ENCODE data around the gene ELL.

Gene ELL

DNA sequence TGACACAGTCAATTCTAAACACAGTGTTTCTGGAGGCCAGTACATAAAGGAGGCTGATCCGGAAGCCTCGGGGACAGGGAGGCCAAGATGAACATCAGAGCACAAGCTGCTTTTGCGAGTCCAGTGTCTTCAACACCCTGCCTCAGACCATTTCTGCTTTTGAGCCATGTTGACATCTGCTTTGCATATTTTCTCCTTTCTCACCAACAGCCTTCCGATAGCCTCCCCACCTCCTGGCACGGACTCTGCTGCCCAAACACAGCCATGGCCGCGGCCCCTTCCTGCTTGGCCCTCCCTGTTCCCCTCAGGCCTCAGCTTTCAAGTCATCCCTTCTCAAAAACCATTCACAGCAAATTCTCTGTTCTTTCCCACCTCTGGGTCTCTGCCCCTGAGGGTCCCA lies 128.0 kb downstream of the ELL start:
- TF ChIP-seq, protein P1, sequence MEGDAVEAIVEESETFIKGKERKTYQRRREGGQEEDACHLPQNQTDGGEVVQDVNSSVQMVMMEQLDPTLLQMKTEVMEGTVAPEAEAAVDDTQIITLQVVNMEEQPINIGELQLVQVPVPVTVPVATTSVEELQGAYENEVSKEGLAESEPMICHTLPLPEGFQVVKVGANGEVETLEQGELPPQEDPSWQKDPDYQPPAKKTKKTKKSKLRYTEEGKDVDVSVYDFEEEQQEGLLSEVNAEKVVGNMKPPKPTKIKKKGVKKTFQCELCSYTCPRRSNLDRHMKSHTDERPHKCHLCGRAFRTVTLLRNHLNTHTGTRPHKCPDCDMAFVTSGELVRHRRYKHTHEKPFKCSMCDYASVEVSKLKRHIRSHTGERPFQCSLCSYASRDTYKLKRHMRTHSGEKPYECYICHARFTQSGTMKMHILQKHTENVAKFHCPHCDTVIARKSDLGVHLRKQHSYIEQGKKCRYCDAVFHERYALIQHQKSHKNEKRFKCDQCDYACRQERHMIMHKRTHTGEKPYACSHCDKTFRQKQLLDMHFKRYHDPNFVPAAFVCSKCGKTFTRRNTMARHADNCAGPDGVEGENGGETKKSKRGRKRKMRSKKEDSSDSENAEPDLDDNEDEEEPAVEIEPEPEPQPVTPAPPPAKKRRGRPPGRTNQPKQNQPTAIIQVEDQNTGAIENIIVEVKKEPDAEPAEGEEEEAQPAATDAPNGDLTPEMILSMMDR (IDR thresholded peaks at IDR 0.05; ENCODE audit: low read depth, low read length, missing control alignments): no peak
- H3K4me3 ChIP-seq (ENCODE audit: low read depth, low read length): no peak overlapping the region
- DNase-seq (ENCODE audit: low read depth): no peak

DNA sequence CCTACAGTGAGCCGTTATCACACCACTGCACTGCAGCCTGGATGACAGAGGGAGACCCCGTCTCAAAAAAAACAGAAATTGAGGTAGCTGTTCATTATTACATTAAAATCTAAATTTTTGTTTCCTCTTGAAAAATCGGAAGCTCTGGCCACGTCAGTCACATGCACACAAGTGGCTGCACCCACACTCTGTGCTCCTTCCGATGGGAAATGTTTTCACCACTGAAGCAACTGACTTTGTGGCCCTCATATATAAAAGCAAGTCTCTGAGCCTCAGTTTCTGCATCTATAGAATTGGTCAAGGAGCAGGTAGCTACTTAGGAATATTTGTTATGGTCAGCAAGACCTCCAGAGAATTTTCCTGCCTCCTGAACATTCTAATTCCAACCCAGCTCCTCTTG lies 128.9 kb downstream of the ELL start:
- TF ChIP-seq, protein P1 (IDR thresholded peaks at IDR 0.05; ENCODE audit: low read depth, low read length, missing control alignments): no peak
- DNase-seq (ENCODE audit: low read depth): no peak
- H3K4me3 ChIP-seq (ENCODE audit: low read depth, low read length): no peak overlapping the region
